Measurements from ENCODE around the gene SULT4A1.

Gene SULT4A1

DNA sequence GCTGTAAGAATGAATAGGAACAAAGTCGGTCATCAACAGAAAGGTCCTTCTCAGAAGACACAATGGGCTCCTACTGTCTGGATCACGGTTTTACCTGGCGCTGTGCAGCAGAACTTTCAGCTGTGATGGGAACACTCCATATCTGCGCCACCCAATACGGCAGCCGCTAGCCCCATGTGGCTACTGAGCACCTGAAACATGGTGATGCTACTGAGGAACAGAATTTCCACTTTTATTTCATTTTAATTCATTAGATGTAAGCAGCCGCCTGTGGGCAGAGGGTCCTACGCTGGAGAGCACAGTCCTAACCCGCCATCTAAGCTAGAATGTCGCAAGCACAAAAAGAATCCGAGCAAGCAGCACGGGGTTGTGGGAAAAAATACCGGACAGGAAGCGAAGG, 2.7 kb downstream of the SULT4A1 start:
- no peak overlapping the region for H3K27ac Mint-ChIP-seq
- H3K9me3 Mint-ChIP-seq = peaks cover 12% of the 10 kb centered on the region
- peaks cover 9% of the 10 kb centered on the region for H3K4me1 Mint-ChIP-seq (ENCODE audit: low read depth)
- H3K27me3 Mint-ChIP-seq = peaks cover 78% of the 10 kb centered on the region
- DNase-seq = no peak
- no peaks in the 10 kb centered on the region for H3K36me3 Mint-ChIP-seq (ENCODE audit: low read depth)
- H3K4me3 Mint-ChIP-seq = no peak overlapping the region

DNA sequence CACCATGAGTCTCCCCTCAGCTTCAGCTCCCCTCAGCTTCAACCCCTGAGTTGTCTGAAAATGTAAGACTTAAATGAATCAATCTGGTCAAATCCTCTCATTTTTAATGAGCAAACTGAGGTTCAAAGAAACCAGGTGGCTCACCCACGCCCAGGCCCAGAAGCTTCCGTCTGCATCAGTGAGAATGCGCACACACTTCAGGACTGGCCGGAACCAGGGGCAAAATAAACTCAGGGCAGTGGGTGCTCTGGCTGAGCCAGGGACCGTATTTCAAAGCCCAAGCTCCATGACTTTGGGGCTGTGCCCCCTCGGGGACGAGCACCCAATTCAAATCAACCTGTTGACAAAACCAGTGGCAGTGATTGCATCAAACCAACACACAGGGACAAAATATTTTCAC, 3.1 kb downstream of the SULT4A1 start:
- H3K27ac Mint-ChIP-seq = no peak overlapping the region
- no peak overlapping the region for H3K4me3 Mint-ChIP-seq
- H3K9me3 Mint-ChIP-seq = peaks cover 12% of the 10 kb centered on the region
- H3K27me3 Mint-ChIP-seq = peaks cover 78% of the 10 kb centered on the region
- DNase-seq = no peak
- no peaks in the 10 kb centered on the region for H3K36me3 Mint-ChIP-seq (ENCODE audit: low read depth)
- peaks cover 9% of the 10 kb centered on the region for H3K4me1 Mint-ChIP-seq (ENCODE audit: low read depth)

DNA sequence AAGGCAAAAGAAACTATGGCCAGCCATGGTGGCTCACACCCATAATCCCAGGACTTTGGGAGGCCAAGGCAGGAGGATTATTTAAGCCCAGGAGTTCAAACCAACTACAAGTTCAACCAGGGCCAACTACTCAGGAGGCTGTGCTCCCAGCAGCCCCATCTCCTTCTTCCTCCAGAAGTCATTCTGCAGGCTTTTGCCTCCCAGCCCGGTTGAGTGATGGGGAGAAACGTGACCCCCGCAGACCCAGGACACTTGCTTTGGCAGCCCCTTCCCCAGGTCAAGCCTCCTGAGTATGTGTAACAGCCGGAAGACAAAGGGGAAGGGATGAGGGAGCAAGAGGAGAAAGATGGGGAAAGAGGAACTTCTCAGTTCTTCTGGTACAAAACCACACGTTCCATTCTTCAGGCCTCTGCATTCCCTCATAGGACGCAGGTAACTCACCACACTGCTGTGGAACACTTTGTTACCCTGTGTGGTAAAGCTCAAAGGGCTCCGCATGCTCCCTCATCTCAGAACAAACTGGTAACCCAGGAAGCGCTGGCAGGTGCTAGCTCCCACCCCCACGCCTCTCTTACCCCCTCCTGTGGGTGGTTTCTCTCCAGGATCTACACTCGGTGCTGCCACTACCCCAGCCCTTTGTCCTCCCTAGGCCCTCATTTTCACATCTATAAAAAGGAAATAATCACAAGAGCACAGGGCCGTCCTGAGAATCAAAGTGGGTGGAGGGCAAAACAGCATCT, 4.0 kb downstream of the SULT4A1 start:
- no peak overlapping the region for H3K27ac Mint-ChIP-seq
- no peak for DNase-seq
- H3K27me3 Mint-ChIP-seq = peaks cover 76% of the 10 kb centered on the region
- peaks cover 12% of the 10 kb centered on the region for H3K9me3 Mint-ChIP-seq
- H3K4me3 Mint-ChIP-seq = no peak overlapping the region
- H3K4me1 Mint-ChIP-seq (ENCODE audit: low read depth) = peaks cover 9% of the 10 kb centered on the region
- H3K36me3 Mint-ChIP-seq (ENCODE audit: low read depth) = no peaks in the 10 kb centered on the region

DNA sequence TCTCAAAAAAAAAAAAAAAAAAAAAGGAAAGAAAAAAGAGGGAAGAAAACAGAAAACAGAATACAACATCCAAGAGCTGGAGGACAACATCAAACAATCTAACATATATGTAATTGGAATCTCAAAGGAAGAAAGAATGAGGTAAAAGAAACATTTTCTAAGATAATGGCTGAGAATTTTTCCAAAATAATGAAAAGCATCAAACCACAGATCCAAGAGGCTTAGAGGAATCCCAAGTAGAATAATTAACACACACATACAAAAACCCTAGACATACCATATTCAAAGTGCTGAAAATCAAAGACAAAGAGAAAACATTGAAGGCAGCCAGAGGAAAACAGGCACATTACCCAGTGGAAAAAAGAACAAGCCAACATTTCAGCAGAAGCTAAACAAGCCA, 4.9 kb downstream of the SULT4A1 start:
- H3K27me3 Mint-ChIP-seq = peaks cover 74% of the 10 kb centered on the region
- no peaks in the 10 kb centered on the region for H3K36me3 Mint-ChIP-seq (ENCODE audit: low read depth)
- H3K4me3 Mint-ChIP-seq = no peak overlapping the region

DNA sequence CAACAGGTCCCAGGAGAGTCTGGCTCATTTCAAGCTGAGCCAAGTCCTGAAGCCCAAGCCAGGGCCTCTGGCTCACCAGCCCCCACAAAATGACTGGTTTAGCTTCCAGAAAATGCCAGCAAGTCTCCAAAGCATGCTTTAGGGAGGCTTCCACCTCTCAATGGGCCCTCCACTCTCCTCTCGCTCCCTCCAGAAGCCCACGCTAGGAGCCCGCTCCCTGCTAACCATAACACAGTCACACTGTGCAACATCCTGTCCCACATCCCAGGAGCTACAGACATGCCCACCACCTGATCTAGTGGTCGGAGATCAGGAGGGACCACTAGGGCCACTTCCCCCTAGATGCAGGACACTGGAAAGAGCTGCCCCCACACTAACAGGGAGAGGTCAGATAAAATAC, 6.9 kb downstream of the SULT4A1 start:
- no peak overlapping the region for H3K27ac Mint-ChIP-seq
- no peaks in the 10 kb centered on the region for H3K4me1 Mint-ChIP-seq (ENCODE audit: low read depth)
- H3K36me3 Mint-ChIP-seq (ENCODE audit: low read depth) = no peaks in the 10 kb centered on the region
- H3K9me3 Mint-ChIP-seq = peaks cover 12% of the 10 kb centered on the region
- no peak overlapping the region for H3K4me3 Mint-ChIP-seq
- no peak for DNase-seq
- peaks cover 73% of the 10 kb centered on the region for H3K27me3 Mint-ChIP-seq

More for the DNA sequence above, 4.9 kb downstream of the SULT4A1 start:
- peaks cover 12% of the 10 kb centered on the region for H3K9me3 Mint-ChIP-seq
- no peak for DNase-seq
- H3K27ac Mint-ChIP-seq = no peak overlapping the region
- H3K4me1 Mint-ChIP-seq (ENCODE audit: low read depth) = peaks cover 5% of the 10 kb centered on the region

DNA sequence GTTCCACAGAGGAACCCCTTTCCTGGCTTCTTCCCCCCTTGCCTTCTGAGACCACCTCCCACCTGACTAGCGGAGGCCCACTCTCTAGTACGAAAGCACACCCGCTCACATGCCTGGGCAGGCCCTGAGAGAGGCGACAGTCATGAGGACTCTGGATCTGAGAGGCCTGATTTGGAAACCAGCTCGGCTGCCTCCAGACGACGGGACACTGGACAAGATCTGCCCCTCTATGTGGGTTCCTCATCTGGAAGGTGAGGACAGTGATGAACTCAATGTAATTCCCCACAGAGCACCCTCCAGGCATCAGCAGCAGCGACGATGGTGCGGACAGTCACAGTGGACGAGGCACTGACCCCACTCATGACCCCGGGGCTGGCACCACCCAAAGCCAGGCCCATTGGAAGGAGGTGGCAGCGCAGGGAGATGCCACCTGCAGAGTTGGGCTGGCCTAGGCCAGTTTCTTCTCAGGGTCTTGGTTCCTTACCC, 7.5 kb downstream of the SULT4A1 start:
- H3K27ac Mint-ChIP-seq = no peak overlapping the region
- DNase-seq = no peak
- H3K36me3 Mint-ChIP-seq (ENCODE audit: low read depth) = no peaks in the 10 kb centered on the region
- no peaks in the 10 kb centered on the region for H3K4me1 Mint-ChIP-seq (ENCODE audit: low read depth)
- peaks cover 73% of the 10 kb centered on the region for H3K27me3 Mint-ChIP-seq
- H3K9me3 Mint-ChIP-seq = peaks cover 12% of the 10 kb centered on the region
- no peak overlapping the region for H3K4me3 Mint-ChIP-seq

DNA sequence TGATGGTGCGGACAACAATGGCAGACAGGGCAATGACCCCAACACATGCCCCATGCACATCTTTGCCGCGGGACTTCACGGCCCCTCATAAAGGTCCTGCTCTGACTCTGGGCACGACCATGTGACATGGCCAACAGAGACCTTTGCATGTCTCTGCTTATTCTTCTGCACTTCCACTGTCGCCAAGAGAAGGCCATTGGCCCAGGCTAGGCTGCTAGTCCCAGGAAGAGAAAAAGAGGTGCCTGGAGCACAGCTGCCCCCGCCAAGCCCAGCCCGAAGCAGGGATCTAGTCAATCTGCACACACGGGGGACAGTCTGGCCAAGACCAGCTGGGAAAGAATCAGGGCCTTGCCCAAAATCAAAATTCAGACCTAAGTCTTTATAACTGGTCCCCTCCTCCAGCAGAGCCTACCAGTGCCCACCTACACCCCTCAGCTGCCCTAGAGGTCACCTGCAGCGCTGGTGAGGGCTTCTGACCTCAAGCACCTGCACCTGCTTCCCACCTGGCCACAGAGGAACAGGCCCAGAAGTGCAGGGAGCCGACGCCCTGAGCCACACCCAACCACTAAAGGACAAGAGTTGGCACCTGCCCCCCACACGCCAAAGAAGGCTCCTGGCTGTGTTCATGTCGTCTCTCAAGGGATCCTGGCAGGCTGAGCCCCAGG, 8.1 kb downstream of the SULT4A1 start:
- no peak for DNase-seq
- Mint-ChIP-seq H3K9me3 (peaks cover 12% of the 10 kb centered on the region), H3K36me3 (ENCODE audit: low read depth) (no peaks in the 10 kb centered on the region), H3K27ac (no peak overlapping the region), H3K4me3 (no peak overlapping the region), H3K4me1 (ENCODE audit: low read depth) (no peaks in the 10 kb centered on the region), H3K27me3 (peaks cover 71% of the 10 kb centered on the region)

DNA sequence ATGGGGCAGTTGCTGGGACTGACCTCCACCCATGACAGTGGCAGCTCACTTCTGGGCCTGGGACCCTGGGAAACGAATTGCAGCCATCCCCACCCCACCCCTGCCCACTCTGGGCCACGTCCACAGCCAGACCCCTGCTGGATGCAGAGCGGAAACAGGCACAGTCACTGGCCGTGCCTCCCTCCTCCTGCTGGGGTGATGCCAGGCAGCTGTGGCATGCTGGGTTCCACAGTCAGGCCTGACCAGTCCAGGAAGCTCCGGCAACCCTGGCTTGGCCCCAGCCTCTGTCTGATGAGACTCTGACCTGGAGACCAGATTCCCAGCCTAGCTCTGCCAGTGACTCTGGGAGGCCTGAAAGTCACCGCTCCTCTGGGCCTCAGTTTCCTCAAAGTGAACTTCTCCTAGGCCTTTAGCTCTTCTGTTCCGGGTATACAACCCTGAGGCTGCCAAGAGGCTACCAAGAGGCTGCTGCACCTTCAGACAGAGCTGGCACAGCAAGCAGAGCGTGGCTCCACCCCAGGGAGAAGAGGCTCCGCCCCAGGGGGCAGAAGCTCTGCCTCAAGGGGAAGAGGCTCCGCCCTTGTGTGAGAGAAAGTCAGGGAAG, 8.9 kb downstream of the SULT4A1 start:
- Mint-ChIP-seq H3K4me3 (no peak overlapping the region), H3K27me3 (peaks cover 66% of the 10 kb centered on the region), H3K36me3 (ENCODE audit: low read depth) (no peaks in the 10 kb centered on the region), H3K4me1 (ENCODE audit: low read depth) (no peaks in the 10 kb centered on the region), H3K27ac (no peak overlapping the region), H3K9me3 (peaks cover 12% of the 10 kb centered on the region)
- DNase-seq = no peak

DNA sequence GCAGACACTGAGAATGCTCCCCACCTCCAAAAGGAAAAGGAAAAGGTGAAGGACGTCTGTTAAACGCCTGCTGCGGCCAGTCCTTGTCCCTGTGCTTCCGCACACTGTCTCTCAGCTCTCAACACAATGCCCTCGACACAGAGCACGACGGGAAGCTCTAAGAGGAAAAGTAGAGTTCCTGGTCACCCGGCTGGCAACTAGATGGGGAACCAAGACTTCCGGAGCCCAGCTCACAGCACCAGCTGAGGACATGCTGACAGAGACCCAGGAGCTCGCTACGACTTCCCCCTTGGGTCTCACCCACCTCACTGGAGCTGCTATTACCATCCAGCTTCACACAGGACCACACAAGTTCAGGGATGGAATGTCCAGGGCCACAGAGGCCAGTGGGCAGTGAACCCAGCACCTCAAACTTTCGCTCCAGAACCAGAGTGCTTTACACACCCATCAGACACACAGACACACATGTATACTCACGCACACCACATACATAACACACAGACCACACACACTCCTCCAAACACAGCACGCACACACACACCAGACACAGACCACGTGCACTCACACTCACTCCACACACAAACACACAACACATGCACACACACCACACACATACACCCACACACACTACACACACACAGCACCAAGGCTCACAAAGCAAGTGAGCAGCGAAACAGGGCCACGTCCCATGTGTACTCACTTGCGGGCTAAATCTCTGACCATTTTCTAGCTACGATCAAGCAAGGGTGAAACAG, 9.6 kb downstream of the SULT4A1 start:
- no peaks in the 10 kb centered on the region for H3K36me3 Mint-ChIP-seq (ENCODE audit: low read depth)
- DNase-seq = no peak
- H3K4me3 Mint-ChIP-seq = no peak overlapping the region
- H3K27ac Mint-ChIP-seq = no peak overlapping the region
- H3K9me3 Mint-ChIP-seq = peaks cover 12% of the 10 kb centered on the region
- no peaks in the 10 kb centered on the region for H3K4me1 Mint-ChIP-seq (ENCODE audit: low read depth)
- H3K27me3 Mint-ChIP-seq = peaks cover 65% of the 10 kb centered on the region

DNA sequence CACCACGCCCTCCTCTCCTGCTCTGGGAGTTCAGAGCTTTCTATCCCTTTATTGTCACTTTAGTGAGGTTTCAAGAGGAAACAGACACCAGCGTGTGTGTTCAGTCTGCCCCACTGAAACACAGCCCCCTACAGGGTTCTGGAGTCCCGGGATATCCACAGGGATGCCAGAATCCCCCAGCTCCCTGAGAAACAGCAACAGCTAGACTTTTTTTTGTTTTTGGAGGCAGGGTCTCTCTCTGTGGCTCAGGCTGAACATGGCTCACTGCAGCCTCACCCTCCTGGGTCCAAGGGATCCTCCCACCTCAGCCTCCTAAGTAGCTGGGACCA, 10.4 kb downstream of the SULT4A1 start:
- Mint-ChIP-seq H3K27ac (no peak overlapping the region), H3K27me3 (peaks cover 60% of the 10 kb centered on the region)

DNA sequence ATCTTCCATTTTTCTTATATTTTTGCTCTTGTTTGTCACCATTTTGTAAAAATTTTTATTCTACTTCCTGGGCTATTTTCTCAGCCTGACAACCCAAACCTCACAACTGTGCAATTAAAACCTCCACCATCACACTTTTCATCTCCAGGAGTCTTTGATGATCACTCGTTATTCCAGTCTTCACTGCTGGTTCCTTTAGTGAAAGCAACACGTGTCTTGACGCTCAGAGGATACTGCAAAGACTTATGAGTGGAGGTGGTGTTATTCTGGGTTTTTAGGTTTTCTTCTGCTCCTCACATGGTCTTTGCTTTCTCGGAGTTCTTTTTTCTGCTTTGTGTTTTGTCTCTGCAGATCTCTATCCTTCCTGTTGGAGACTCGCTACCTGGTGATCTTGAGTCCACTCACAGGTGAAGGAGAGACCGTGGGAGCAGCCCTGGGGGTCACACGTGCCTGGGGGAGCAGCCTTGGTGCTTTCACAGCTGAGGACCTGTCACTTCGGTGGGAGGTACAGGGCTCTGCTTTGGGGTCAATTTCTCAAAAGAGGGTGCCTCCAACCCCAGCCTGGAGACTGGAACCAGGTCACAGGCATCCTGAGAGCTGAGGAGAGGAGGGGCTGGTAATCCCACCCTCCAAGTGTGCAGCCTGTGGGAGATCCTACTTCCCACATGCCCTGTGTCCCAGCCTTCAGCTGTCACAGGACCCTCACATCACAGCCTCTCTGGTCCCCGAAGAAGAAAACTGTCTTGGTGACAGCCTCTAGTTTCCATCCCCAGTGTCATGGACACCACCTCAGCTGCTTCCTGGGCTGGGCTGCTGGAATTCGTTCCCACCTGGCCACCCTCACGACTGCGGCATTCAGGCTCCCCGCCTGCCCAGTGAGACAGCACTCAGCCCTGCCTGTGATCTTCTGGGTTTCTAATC, 11.0 kb downstream of the SULT4A1 start:
- Mint-ChIP-seq H3K9me3 (peaks cover 1% of the 10 kb centered on the region), H3K36me3 (ENCODE audit: low read depth) (no peaks in the 10 kb centered on the region), H3K27me3 (peaks cover 58% of the 10 kb centered on the region), H3K4me3 (no peak overlapping the region), H3K27ac (no peak overlapping the region), H3K4me1 (ENCODE audit: low read depth) (no peaks in the 10 kb centered on the region)
- DNase-seq = no peak

More for the DNA sequence above, 10.4 kb downstream of the SULT4A1 start:
- Mint-ChIP-seq H3K36me3 (ENCODE audit: low read depth) (no peaks in the 10 kb centered on the region), H3K4me1 (ENCODE audit: low read depth) (no peaks in the 10 kb centered on the region), H3K4me3 (no peak overlapping the region), H3K9me3 (peaks cover 6% of the 10 kb centered on the region)
- DNase-seq = no peak

DNA sequence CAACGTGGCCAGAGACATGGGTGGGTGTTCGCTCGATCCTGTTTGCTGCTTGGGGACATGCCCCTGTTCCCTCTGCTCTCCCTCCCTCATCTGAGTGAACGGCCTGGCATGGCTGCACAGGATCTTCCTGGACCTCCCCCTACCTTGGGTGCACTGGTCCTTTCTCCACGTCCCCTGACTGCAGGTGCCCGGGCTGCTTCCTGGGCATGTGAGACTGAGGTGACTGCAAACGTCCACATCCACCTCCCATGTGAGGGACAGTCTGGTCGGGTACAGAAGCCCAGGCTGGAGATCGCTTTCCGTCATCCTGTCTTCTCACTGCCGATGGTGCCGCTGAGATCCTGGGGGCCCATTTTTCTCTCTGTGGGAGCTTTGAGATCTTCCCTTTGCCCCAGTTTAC, 11.8 kb downstream of the SULT4A1 start:
- Mint-ChIP-seq H3K27ac (no peak overlapping the region), H3K4me1 (ENCODE audit: low read depth) (no peaks in the 10 kb centered on the region), H3K9me3 (no peaks in the 10 kb centered on the region), H3K4me3 (no peak overlapping the region), H3K27me3 (peaks cover 52% of the 10 kb centered on the region), H3K36me3 (ENCODE audit: low read depth) (no peaks in the 10 kb centered on the region)
- no peak for DNase-seq

DNA sequence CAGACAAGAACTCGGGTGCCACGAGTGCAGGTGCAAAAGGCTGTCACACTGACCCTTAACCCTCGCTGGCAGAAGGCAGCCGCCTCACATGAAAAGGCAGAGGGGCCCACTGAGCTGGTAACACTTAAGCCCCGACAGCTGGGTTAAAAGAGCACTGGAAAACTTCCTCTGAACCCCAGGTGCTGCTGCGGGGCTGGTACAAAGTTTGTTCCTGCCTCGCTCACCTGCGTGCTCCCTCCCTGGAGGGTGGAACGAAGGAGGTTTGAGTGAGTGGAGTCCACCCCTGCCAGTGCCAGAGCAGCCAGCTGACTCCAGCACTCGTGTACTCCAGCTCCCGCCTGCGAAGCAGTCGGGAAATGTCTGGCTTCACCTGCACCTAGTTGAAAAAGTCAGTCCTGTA, 12.6 kb downstream of the SULT4A1 start:
- H3K27ac Mint-ChIP-seq = no peak overlapping the region
- H3K9me3 Mint-ChIP-seq = no peaks in the 10 kb centered on the region
- H3K27me3 Mint-ChIP-seq = peaks cover 49% of the 10 kb centered on the region
- no peak overlapping the region for H3K4me3 Mint-ChIP-seq
- no peaks in the 10 kb centered on the region for H3K36me3 Mint-ChIP-seq (ENCODE audit: low read depth)
- no peak for DNase-seq
- H3K4me1 Mint-ChIP-seq (ENCODE audit: low read depth) = no peaks in the 10 kb centered on the region

Measured in activated T-cell treated with anti-CD3 and anti-CD28 coated beads, Interleukin-2, amount 50 U/mL, for 24 hours (primary cell).